C1 segment of cervical spinal cord (tissue), 14 donors: ENCODE data around the gene ILKAP.

ENCODE experiments used
- DNase-seq, 14 donors: peaks; one replicate each; lab custom pipeline; 2025; lab: John Stamatoyannopoulos, UW

ILKAP gene

DNA sequence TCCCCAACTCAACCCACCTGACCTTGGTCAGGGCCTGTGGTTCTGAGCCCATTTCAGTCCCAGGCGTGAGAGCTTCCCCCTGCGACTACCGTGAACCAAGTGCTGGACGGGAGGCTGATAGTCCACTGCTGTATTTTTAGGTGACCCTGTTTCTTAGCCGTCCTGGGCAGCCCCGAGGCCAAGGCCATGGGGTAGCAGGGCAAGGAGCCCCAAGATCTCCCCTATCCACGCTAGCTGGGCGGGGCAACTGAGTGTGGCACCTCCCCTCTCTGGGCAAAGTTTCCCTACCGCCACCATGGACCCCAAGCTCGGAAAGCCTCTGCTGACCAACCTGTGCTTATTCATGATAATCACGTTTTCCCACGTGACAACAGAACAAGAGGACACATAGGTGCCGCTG, 65.6 kb downstream of the ILKAP start:
- no peak for DNase-seq

DNA sequence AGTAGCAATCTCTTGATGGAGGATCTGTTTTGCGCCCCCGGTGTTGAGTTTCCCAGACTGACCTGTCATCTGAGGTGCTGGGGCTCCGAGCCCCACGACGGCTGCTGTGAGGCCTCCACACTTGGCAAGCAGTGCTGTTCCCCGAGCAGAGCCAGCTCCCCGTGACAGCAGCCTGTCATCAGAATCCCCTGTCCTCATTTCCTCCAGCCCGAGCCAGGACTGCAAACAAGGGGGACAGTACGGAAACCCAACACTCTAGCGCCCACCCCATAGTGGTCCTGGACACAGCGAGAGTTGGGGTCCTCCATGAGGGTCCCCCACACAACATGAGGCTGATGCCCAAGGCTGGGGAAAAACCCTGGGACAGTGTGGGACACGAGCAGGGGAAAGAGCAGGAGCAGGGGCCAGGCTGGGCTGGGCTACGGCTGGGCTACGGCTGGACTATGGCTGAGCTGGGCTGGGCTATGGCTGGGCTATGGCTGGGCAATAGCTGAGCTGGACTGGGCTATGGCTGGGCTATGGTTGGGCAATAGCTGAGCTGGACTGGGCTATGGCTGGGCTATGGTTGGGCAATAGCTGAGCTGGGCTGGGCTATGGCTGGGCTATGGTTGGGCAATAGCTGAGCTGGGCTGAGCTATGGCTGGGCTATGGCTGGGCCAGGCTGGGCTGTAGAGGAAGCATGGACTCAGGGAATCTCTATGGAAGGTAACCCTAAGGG, 66.5 kb downstream of the ILKAP start:
- no peak for DNase-seq

DNA sequence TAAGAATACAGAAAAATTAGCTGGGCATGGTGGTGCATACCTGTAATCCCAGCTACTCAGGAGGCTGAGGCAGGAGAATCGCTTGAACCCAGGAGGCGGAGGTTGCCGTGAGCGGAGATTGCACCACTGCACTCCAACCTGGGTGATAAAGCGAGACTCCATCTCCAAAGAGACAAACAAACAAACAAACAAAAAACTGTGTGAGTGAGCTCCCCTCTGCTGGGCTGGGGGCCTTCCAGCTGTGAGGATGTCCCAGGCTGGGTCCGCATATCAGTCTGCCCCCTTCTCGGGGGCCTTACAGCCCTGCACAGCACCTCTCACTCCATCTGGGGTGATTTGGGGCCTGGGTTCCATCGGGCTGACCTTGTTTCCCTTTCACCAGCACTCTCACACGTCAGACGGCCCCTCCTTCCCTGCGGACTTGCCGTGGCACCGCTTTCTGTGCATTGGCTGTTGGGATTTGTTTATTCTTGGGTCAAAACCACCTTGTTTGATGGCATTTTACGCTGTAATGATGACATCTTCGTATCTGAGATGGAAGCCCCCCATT, 67.8 kb downstream of the ILKAP start:
- no peak for DNase-seq

DNA sequence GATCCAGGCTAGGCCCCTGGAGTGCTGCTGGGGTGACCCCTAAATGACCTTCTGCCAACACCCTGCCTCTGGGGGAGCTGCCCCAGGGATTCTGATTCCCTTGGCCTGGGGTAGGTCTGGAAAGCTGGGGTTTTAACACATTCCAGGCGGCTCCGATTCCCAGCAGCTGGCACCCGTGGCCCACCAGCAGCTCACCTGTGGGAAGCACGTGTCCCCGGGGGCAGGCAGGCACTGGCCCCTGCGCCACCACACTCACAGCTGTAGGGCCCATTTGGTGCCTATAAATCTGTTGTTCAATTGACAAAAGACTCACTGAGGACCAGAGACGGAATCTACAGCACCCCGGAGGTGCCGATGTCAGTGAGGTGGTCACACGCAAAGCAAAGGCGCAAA, 69.1 kb downstream of the ILKAP start:
- DNase-seq = no peak

DNA sequence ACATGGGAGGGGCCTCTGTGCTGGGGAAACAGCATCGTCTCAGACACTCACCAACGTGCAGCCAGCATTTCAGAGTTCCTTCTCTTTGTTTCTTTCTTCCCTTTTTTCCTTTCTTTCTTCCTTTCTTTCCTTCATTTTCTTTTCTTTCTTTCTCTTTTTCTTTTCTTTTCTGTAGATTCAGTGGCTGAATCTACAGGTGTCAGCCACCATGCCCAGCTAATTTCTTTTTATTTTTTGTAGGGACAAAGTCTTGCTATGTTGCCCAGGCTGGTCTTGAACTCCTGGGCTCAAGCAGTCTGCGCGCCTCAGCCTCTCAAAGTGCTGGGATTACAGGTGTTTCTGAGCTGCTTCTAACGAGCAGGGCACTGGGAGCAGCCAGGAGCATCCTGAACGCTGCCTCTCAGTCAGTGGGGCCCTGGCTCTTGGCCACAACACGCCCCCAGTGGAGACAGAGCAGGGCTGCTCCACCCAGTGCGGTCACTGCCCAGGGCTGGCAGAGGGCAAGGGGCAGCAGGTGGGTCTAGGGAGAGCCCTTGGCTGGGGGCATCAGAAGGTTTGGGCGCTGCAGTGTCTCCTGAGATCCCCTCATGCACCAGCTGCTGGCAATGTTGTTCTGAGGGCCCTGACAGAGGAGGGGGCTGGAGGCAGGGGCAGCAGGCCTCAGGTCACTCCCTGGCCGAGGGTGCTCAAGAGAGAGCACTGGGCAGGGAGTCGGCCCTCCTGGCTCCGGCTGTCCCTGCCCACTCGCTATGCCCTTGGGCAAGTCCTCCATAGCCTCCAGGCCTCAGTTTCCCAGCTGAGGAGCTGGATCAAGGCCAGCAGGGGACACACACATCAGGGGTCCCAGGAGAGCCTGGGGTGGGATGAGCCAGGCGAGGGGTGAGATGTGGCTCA, 69.7 kb downstream of the ILKAP start:
- DNase-seq = no peak

DNA sequence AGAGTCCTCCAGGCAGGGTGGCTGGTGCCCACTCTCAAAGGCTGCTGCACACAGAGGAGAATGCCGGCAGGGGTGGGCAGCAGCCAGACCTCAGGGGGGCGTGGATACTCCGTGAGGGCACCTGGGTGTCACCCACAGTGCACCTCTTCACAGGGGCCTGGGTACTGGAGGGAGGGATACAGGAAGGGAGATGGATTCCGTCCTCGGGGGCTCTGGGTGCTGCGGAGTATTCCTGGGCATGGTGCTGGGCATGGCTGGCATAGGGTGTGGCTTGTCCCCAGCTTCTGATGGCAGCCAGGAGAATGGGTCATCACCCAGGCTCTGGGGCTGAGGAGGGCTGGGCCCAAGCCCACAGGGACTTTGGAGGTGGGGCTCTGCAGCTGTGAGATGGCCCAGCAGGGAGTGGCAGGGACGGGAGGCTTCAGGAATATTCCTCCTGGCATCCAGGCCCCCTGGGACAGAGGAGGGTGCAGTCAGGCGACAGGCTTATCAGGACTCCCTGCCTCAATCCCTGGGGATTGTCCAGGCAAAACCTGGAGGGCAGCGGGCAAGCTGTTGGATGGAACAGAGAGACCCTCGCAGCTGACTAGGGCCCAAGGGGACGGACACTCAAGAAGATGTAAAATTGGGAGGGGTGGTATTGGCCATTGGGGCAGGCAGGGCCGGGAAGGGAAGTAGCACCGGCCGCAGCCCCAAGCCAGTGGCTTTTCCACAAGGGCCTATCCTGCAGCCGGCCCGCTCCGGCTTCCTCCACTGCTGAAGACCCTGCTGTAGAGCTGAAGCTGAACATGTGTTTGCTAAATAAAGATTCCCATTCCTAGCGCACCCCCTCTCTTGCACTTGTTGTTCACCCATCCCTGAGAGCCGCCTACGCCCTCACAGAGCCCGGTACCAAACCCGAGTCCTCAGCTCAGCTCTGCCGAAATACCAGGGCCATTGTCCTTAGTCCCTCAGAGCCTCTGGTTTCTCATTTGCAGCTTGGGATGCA, 70.7 kb downstream of the ILKAP start:
- DNase-seq = no peak

DNA sequence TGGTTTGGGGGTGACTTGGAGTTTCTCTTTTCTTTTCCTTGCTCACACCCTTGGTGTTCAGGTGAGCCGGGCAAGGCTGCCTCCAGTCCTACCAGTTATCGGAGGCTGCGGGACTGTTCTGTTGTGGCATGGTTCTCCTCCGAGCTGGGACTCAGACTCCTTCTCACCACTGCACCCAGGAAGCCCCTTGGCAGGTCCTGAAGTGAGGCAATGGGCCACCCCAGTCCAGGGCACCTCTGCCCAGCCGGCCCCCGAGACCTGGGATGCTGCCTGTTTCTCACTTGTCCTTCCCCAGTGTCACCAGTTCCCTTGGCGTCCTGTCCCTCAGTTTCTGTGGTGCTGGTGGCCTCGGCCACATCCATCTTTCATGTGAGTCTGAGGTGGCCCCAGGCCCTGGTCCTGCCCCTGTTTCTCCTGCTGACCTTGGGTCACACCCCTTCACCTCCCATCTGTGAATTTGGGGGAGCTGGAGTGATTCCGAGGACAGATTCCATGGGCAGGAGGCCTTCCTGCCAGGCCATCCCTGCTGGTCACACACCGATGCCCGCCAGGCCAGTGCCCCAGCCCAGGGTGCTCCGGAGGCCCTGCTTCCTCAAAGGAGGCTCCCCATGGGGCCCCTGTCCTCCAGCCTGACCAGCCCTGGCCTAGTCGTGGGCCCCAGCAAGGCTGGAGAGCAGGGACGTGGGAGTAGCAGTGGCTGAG, 71.6 kb downstream of the ILKAP start:
- no peak for DNase-seq

DNA sequence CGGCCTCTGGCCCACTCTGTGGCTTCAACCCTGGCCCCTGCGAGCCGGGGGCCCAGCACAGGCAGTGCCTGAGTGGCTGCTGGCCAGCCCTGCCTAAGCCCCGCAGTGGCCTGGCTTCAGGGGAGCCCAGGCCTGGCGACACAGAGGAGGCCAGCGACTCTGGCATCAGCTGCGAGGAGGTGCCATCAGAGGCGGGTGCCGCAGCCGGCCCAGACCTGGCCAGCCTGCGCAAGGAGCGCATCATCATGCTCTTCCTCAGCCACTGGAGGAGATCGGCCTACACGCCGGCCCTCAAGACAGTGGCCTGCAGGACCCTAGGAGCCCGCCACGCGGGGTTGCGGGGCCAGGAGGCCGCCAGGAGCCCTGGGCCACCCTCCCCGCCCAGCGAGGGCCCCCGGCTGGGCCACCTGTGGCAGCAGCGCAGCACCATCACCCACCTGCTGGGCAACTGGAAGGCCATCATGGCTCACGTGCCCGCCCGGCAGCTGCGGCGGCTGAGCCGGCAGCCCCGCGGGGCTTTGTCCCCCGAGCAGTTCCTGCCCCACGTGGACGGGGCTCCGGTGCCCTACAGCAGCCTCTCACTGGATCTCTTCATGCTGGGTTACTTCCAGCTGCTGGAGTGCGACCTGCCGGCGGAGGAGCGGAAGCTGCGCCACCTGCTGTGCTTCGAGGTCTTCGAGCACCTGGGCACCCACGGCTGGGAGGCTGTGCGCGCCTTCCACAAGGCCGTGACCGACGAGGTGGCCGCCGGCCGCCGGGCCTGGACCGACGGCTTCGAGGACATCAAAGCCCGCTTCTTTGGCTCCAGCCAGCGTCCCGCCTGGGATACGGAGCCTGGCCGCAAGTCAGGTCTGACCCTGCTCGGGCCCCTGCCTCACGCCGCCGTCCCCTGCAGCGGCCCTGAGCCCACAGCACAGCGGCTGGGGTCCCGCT, 72.5 kb downstream of the ILKAP start:
- no peak for DNase-seq

DNA sequence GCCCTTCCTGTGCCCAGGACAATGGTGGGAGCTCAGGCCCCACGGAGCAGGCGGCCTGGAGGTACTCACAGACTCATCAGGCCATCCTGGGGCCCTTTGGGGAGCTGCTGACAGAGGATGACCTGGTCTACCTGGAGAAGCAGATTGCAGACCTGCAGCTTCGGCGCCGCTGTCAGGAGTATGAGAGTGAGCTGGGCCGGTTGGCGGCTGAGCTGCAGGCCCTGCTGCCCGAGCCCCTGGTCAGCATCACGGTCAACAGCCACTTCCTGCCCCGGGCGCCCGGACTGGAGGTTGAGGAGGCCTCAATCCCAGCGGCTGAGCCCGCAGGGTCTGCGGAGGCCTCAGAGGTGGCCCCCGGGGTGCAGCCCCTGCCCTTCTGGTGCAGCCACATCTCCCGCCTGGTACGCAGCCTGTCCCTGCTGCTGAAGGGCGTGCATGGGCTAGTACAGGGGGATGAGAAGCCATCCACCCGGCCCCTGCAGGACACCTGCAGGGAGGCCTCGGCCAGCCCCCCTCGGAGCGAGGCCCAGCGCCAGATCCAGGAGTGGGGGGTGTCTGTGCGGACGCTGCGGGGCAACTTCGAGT, 73.3 kb downstream of the ILKAP start:
- DNase-seq = no peak

DNA sequence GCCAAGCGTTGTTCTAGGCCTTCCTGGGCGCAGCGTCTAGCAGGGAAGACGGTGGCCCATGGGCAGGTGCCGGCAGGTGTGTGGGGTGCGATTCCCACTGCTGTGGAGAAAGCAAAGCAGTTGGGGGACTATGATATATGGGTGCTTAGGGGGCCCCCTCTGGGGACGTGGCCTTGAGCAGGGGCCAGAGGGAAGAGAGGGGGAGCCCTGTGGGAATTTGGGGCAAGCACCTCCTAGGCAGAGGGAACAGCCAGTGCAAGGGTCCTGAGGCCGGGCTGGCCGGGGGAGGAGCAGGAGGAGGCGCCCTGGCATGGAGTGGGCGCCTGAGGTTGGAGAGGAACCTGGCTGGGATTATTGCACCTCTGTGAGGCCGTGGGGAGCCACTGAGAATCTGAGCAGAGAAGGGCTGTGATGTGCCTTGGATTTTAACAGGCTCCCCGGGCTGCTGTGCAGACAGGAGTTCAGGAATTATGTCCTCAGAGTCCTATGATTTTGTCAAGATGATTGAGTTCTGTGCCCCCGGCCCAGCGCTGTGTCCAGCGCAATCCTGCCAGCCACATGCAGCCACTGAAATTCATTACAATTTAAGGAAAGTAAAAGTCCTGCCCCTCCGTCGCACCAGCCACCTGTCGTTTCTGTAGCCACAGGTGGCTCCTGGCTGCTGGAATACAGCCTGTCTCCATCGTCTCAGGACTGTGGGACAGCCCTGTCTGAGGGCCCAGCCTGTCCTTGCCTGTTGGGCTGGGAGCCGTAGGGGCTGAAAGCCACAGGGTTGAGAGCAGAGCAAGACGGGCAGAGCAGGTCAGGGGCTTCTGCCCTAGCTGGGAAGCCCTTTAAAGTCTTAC, 74.1 kb downstream of the ILKAP start:
- DNase-seq = no peak

DNA sequence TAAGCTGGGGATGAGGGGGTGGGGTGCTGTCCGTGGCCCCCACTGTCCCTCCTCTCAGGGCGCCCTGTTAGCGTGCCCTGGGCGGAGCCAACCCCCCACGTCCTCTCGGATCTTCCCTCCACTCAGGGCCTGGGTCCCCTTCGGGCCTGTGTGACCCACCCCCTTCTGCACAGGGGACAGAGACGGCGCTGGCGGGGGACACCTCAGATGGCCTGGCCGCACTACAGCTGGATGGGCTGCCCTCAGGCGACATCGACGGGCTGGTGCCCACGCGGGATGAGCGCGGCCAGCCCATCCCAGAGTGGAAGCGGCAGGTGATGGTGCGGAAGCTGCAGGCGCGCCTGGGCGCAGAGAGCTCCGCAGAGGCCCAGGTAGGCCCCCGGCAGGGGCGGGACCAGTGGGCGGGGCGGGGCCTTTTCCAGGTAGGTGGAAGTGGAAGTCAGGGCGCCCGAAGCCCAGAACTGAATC, 74.9 kb downstream of the ILKAP start:
- DNase-seq = no peak

DNA sequence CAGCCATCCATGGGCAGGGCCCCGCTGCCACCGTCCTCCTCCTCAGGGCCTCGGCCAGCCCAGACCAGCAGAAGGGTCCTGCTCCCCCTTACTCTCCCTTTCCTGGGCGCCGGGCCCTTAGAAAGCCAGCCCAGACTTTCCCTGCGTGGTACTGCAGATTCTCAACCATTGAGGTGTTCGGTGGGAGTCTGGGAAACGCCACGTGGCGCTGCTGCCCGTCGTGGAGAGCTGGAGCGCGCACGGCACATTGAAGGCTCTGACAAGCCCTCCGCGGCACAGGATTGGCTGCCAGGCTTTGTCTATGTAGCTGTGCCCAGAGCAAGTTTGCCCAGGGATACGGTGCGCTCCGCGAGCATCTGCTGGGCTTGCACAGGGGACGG, 75.4 kb downstream of the ILKAP start:
- no peak for DNase-seq

DNA sequence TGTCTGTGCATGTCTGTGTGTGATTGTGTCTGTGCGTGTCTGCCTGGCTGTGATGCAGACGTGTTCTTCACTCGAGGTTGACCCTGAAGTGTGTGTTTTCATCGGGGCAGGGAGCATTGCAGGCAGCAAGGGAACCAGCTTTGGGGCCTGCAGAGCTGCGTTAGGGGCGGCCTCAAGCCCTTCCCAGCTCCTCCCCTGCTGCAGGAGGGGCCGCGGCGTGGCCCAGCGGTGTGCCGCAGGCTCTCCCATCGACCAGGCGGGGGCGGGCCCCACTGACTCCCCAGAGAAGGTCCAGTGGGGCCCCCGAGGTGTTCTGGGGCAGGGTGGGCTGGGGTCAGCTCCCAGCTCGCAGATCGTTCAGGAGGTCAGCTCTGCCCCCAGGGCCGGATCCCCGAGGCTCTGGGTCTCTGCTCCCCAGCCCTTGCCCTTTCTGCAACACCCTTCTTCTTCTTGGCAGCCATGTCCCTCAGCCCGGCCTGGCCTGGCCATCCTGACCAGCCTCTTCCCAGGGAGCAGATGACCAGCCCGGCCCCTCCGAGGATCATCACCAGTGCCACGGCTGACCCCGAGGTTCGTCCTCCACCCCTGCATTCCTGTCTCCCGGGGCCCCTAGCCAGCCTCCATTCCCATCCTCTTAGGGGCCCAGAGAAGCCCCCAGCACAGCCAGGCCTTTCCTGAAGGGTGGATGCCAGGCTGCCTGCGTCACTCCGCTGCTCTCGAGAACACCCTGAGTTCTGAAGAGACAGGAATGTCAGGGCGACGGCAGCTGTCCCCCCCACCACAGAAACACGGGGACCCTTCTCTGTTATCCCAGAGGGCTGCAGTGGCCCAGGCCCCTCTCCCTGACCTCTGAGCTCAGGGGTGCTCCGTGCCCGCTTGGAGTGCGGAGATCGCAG, 76.1 kb downstream of the ILKAP start:
- DNase-seq = no peak

DNA sequence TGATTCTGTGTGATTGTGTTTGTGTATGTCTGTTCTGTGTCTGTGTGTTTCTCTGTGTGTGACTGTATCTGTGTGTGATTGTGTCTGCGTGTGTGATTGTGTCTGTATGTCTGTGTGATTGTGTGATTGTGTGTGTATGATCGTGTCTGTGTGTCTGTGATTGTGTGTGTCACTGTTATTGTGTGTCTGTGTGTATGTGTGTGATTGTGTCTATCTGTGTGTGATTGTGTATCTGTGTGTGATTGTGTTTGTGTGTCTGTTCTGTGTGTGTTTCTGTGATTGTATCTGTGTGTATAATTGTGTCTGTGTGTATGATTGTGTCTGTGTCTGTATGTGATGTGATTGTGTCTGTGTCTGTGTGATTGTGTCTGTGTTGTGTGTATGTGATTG, 76.7 kb downstream of the ILKAP start:
- DNase-seq = no peak

DNA sequence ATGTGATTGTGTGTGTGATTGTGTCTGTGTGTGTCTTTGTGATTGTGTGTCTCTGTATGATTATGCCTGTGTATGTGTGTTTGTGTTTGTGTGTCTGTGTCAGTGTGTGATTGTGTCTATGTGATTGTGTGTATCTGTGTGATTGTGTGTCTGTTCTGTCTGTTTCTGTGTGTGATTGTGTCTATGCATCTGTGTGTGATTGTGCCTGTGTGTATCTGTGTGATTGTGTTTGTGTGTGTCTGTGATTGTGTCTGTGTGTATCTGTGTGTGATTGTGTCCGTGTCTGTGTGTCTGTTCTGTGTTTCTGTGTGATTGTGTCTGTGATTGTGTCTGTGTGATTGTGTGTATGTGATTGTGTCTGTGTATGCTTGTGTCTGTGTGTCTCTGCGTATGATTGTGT, 77.2 kb downstream of the ILKAP start:
- DNase-seq = no peak

DNA sequence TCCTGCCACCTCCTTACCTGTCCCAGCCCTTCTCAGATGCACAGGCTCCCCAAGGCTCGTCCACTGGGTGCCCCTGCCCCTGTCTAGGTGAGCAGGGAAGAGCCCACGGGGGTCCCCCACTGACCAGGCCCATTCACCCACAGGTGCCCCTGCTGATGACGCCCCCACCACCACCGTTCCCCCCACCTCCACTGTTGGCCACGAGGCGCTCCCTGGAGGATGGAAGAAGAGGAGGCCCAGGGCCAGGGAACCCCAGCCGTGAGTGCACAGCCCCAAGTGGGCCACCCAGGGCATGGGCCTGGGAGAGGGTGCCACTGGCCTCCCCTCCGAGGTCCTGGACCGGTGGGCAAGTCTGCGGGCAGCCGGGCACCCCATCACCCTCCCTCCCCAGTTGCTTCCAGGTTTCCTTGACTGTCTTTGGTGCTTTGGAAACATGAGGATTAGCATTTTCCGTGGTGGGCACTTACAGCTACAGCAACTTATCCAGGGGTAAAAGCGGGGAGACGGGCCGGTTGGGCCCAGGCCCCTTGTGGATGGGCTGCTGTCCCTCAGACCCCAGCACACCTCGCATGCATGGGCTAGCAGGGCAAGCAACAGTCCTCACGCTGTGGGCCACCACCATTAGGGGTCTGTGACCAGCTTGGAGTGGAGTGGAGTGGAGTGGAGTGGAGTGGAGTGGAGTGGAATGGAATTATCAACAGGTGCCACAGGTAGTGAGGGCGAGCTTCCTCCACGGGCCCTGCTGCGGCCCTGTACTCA, 78.2 kb downstream of the ILKAP start:
- DNase-seq = no peak
